IgD-negative memory B cell (primary cell): ENCODE data around the gene GRB10. TPM values are rescaled to one million over a fixed set of nuclear protein-coding genes. Genes with fewer than 3 reads are reported as not detected.
"Not testable (repeated sequence)": the region's sequence is repeated elsewhere in the genome, so short reads cannot be mapped to it uniquely, and the experiment has no call there.

Experiments used
- H3K27ac Mint-ChIP-seq, 3 donors: one replicate each; pipeline ENCODE4 v1.8.0; 2020 to 2022; ENCODE audit warnings: mild to moderate bottlenecking in 3 of 3, mixed read lengths in 3 of 3, moderate library complexity in 1 of 3
- H3K27me3 Mint-ChIP-seq: one replicate; pipeline ENCODE4 v1.8.0; 2021; ENCODE audit warnings: mixed read lengths
- H3K36me3 Mint-ChIP-seq: one replicate; pipeline ENCODE4 v1.8.0; 2020; ENCODE audit warnings: mild to moderate bottlenecking, mixed read lengths
- H3K4me1 Mint-ChIP-seq, 3 donors: one replicate each; pipeline ENCODE4 v1.8.0; 2020 to 2022; ENCODE audit warnings: mixed read lengths in 3 of 3, mild to moderate bottlenecking in 1 of 3
- H3K4me3 Mint-ChIP-seq, 4 donors: one replicate each; pipeline ENCODE4 v1.8.0; 2020 to 2022; ENCODE audit warnings: mild to moderate bottlenecking in 4 of 4, mixed read lengths in 4 of 4, moderate library complexity in 3 of 4
- H3K9me3 Mint-ChIP-seq, 3 donors: one replicate each; pipeline ENCODE4 v1.8.0; 2020 to 2021; ENCODE audit warnings: mixed read lengths in 3 of 3, mild to moderate bottlenecking in 1 of 3
- polyA plus RNA-seq: library from polyadenylated mRNA; unstranded; fragments of 300-500 nt; fragmentation: Illumina TruSeq; gene quantifications from one replicate; pipeline ENCODE4 v1.2.3, GENCODE V29; 2021

GRB10 gene
- polyA plus RNA-seq, 1 donor from 2014 or later: 0.11 TPM

- Mint-ChIP-seq H3K36me3 (no peaks in the 10 kb centered on the region), H3K27me3 (peaks cover 34% of the 10 kb centered on the region), H3K4me1 (no peaks in the 10 kb centered on the region), H3K27ac (no peak overlapping the region), H3K9me3 (no peaks in the 10 kb centered on the region), H3K4me3 (peak overlapping the region in 1 of 4 donors; percentile 49)
Measured at GRCh38 chr7:50591480-50592438, 190.9 kb downstream of the GRB10 start.

- Mint-ChIP-seq H3K9me3 (peaks cover 0 to 2% (median 0%) of the 10 kb centered on the region in 3 donors), H3K4me3 (no peak overlapping the region), H3K27ac (no peak overlapping the region), H3K36me3 (no peaks in the 10 kb centered on the region), H3K27me3 (peaks cover 34% of the 10 kb centered on the region), H3K4me1 (no peaks in the 10 kb centered on the region)
Measured at GRCh38 chr7:50591098-50591479, 191.6 kb downstream of the GRB10 start.

DNA sequence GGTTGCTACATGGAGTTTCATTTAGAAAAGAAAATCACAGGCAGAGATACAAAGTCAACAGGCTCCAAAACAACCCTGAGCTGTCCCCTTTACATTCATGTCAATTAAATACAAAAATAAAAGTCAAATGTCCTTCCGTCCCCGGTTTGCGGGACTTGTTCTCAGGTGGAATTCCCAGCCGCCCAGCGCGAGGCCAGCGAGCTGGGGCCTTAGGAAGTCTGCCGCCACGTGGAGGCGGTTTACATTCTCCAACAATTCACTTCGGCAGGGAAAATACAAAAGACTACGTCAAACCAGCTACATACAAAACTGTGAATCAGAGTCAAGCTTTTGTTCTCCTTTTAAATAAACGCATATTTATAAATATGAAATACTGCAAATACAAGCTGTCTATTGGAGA lies 192.2 kb downstream of the GRB10 start:
- Mint-ChIP-seq H3K4me1 (no peaks in the 10 kb centered on the region), H3K27me3 (peaks cover 34% of the 10 kb centered on the region), H3K9me3 (peaks cover 0 to 3% (median 0%) of the 10 kb centered on the region in 3 donors), H3K36me3 (no peaks in the 10 kb centered on the region), H3K27ac (no peak overlapping the region), H3K4me3 (no peak overlapping the region)

- H3K4me1 Mint-ChIP-seq: no peaks in the 10 kb centered on the region
Measured at GRCh38 chr7:50589364-50589763, 193.3 kb downstream of the GRB10 start.

DNA sequence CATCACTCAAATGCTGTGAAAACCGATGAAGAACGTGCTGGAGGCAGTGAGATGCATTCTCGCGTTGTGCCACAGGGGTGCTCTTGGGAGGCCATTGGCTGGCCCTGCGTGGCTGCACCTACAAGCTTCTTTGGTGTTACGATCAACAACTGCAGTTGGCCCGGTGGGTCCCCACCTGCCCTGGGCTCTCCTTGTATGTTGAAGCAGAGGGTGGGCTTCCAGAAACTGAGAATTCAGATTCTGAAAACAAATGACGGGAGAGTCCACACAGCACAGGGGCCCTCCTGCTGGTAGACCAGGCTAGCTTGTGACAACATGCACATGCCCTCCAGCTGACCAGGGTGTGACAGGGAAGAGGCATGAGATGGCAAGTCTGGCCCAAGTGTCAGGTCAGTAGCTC lies 193.8 kb downstream of the GRB10 start:
- peaks cover 0 to 3% (median 2%) of the 10 kb centered on the region in 3 donors for H3K9me3 Mint-ChIP-seq
- peaks cover 30% of the 10 kb centered on the region for H3K27me3 Mint-ChIP-seq
- H3K4me1 Mint-ChIP-seq: peaks cover 0 to under 1% (median 0%) of the 10 kb centered on the region in 3 donors
- no peak overlapping the region for H3K4me3 Mint-ChIP-seq
- no peak overlapping the region for H3K27ac Mint-ChIP-seq
- no peaks in the 10 kb centered on the region for H3K36me3 Mint-ChIP-seq

More at GRCh38 chr7:50589364-50589763, 193.3 kb downstream of the GRB10 start:
- peaks cover 0 to 3% (median 0%) of the 10 kb centered on the region in 3 donors for H3K9me3 Mint-ChIP-seq
- no peak overlapping the region for H3K4me3 Mint-ChIP-seq
- no peak overlapping the region for H3K27ac Mint-ChIP-seq
- H3K27me3 Mint-ChIP-seq: peaks cover 30% of the 10 kb centered on the region
- no peaks in the 10 kb centered on the region for H3K36me3 Mint-ChIP-seq

DNA sequence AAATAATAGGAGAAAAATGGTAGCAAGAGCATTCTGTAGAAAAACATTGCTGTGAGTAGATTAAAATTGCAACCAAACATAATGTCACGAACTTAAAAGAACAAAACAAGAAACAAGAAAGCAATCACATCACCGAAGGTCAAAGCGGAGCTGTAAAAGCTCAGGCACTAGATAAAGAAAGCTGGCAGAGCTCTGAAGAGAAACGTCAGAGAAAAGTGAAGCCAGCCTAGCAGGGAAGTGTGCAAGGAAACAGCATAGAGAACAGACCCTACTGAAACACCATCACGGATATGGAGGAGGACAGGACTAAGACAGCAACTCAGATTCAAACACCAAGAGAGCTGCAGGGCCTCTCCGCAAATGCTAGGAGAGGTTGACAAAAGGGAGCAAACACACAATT lies 195.0 kb downstream of the GRB10 start:
- Mint-ChIP-seq H3K27me3 (peaks cover 28% of the 10 kb centered on the region), H3K9me3 (peaks cover 2 to 14% (median 10%) of the 10 kb centered on the region in 3 donors), H3K27ac (no peak overlapping the region), H3K4me1 (peaks cover 0 to 1% (median 0%) of the 10 kb centered on the region in 3 donors), H3K36me3 (no peaks in the 10 kb centered on the region), H3K4me3 (no peak overlapping the region)

GRCh38 chr7:50584793-50585408 lies 197.8 kb downstream of the GRB10 start:
- no peaks in the 10 kb centered on the region for H3K36me3 Mint-ChIP-seq
- H3K27me3 Mint-ChIP-seq: peaks cover 8% of the 10 kb centered on the region
- H3K27ac Mint-ChIP-seq: no peak overlapping the region
- no peak overlapping the region for H3K4me3 Mint-ChIP-seq
- peaks cover 0 to 1% (median 0%) of the 10 kb centered on the region in 3 donors for H3K4me1 Mint-ChIP-seq
- peaks cover 3 to 14% (median 10%) of the 10 kb centered on the region in 3 donors for H3K9me3 Mint-ChIP-seq

DNA sequence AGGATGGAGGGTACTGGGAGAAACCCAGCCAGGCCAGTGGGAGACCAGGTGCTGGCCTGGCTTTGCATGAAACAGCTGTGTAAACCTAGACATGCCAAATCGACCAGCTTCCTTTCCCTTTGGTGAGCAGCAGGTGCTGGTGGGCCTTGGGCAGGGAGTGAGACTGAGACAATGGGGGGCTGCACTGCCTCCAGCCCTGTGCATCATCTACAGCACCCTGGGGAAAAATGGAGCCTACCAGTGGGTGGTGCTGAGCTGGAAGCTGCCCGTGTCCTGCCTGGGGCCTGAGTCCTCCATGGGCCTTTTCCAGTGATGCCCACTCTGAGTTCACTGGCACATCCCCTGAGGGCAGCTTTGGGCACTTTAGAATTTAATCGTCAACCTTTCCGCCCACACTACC lies 198.3 kb downstream of the GRB10 start:
- no peaks in the 10 kb centered on the region for H3K36me3 Mint-ChIP-seq
- peaks cover 11% of the 10 kb centered on the region for H3K27me3 Mint-ChIP-seq
- no peak overlapping the region for H3K4me3 Mint-ChIP-seq
- H3K4me1 Mint-ChIP-seq: peaks cover 0 to 1% (median 0%) of the 10 kb centered on the region in 3 donors
- H3K27ac Mint-ChIP-seq: no peak overlapping the region
- peaks cover 3 to 14% (median 10%) of the 10 kb centered on the region in 3 donors for H3K9me3 Mint-ChIP-seq

DNA sequence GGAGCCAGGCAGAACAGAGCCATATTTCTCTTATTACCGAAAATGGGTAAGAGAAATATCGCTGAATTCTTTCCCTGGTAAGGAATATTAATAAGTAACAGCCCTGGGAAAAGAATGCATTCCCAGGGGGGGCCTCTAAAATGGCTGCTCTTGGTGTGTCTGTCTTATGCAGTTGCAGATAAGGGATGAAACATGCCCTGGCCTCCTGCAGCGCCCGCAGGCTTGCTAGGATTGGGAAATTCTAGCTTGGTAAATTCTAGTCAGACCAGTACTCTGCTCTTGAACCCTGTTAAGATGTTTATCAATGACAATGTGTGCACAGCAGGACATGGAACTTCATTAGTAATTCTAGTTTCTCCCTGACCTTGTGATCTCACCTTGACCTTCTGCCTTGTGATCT lies 199.4 kb downstream of the GRB10 start:
- not testable (repeated sequence) for H3K4me3 Mint-ChIP-seq, H3K27ac Mint-ChIP-seq, H3K4me1 Mint-ChIP-seq, H3K36me3 Mint-ChIP-seq
- H3K9me3 Mint-ChIP-seq: peaks cover 3 to 14% (median 10%) of the 10 kb centered on the region in 3 donors
- peaks cover 11% of the 10 kb centered on the region for H3K27me3 Mint-ChIP-seq

DNA sequence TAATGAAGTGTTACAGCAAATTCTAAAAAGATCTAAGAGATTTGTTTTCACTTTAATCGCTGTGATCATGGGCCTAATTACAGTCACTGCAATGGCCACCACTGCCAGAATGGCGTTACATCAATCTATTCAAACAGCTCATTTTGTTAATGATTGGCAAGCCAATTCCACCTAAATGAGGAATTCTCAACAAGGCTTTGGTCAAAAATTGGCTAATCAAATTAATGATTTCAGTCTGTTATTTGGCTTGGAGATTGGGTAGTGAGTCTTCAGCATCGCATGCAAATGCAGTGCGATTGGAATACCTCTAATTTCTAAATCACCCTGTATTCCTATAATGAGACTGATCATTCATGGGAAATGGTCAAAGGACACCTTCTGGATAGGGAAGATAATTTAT lies 200.4 kb downstream of the GRB10 start:
- H3K9me3 Mint-ChIP-seq: peaks cover 3 to 14% (median 12%) of the 10 kb centered on the region in 3 donors
- not testable (repeated sequence) for H3K36me3 Mint-ChIP-seq

GRCh38 chr7:50580666-50581065 lies 202.0 kb downstream of the GRB10 start:
- not testable (repeated sequence) for H3K27ac Mint-ChIP-seq, H3K4me1 Mint-ChIP-seq, H3K36me3 Mint-ChIP-seq
- H3K9me3 Mint-ChIP-seq: peaks cover 3 to 14% (median 10%) of the 10 kb centered on the region in 3 donors
- H3K4me3 Mint-ChIP-seq: peak overlapping the region in 1 of 4 donors; percentile 68
- H3K27me3 Mint-ChIP-seq: peaks cover 13% of the 10 kb centered on the region

More for the DNA sequence above, 200.4 kb downstream of the GRB10 start:
- H3K4me3 Mint-ChIP-seq, H3K27ac Mint-ChIP-seq, H3K4me1 Mint-ChIP-seq: not testable (repeated sequence)
- peaks cover 11% of the 10 kb centered on the region for H3K27me3 Mint-ChIP-seq

GRCh38 chr7:50580057-50580456 lies 202.6 kb downstream of the GRB10 start:
- Mint-ChIP-seq H3K4me1 (peaks cover 0 to 1% (median 0%) of the 10 kb centered on the region in 3 donors), H3K4me3 (no peak overlapping the region), H3K27me3 (peaks cover 13% of the 10 kb centered on the region)

GRCh38 chr7:50578105-50578504 lies 204.6 kb downstream of the GRB10 start:
- H3K27ac Mint-ChIP-seq, H3K4me1 Mint-ChIP-seq, H3K9me3 Mint-ChIP-seq, H3K36me3 Mint-ChIP-seq: not testable (repeated sequence)
- H3K27me3 Mint-ChIP-seq: peaks cover 18% of the 10 kb centered on the region
- H3K4me3 Mint-ChIP-seq: peak overlapping the region in 1 of 4 donors; percentile 27

More at GRCh38 chr7:50580057-50580456, 202.6 kb downstream of the GRB10 start:
- H3K27ac Mint-ChIP-seq: no peak overlapping the region
- peaks cover 3 to 14% (median 10%) of the 10 kb centered on the region in 3 donors for H3K9me3 Mint-ChIP-seq
- H3K36me3 Mint-ChIP-seq: no peaks in the 10 kb centered on the region

DNA sequence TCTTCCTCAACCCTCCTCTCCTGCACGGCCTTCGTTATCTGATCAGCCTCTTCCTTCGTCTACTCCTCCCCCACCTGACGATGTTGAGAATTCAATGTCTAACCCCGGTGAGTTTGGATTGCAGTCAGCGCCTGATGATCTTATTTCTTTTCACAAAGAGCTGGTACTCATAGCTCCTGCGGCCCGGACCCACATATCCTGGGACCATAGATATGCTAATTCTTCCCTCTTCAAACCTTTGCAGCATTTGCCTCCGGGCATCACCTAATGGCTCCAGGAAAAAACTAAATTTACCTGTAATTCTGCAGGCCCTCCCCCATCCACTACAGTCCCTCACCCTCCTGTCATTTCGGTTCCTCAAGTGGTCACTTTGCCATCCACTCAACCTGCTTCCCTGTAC lies 205.1 kb downstream of the GRB10 start:
- Mint-ChIP-seq H3K27me3 (peaks cover 18% of the 10 kb centered on the region), H3K36me3 (no peaks in the 10 kb centered on the region), H3K27ac (no peak overlapping the region), H3K4me3 (no peak overlapping the region), H3K9me3 (peaks cover 0 to 5% (median 4%) of the 10 kb centered on the region in 3 donors), H3K4me1 (no peaks in the 10 kb centered on the region)

GRCh38 chr7:50576388-50576787 lies 206.3 kb downstream of the GRB10 start:
- not testable (repeated sequence) for H3K27ac Mint-ChIP-seq, H3K4me1 Mint-ChIP-seq, H3K36me3 Mint-ChIP-seq, H3K9me3 Mint-ChIP-seq, H3K4me3 Mint-ChIP-seq
- H3K27me3 Mint-ChIP-seq: peaks cover 15% of the 10 kb centered on the region
